22Rv1 (cell line): Measurements from ENCODE around the gene JMJD6.

ENCODE experiments used
- H3K27ac ChIP-seq: fragments of 450-650 bp; 2 replicates; pipeline ENCODE4 v1.5.1; 2017
- ZFX ChIP-seq: fragments of 450-650 bp; IDR thresholded peaks from 2 replicates; pipeline ENCODE4 v1.6.1; 2017; ENCODE audit warnings: antibody characterized with exemption, borderline replicate concordance
- TF ChIP-seq, protein P1 (sequence below): fragments of 450-650 bp; IDR thresholded peaks from 2 replicates; pipeline ENCODE4 v1.5.1; 2017; ENCODE audit warnings: mild to moderate bottlenecking

The JMJD6 gene

DNA sequence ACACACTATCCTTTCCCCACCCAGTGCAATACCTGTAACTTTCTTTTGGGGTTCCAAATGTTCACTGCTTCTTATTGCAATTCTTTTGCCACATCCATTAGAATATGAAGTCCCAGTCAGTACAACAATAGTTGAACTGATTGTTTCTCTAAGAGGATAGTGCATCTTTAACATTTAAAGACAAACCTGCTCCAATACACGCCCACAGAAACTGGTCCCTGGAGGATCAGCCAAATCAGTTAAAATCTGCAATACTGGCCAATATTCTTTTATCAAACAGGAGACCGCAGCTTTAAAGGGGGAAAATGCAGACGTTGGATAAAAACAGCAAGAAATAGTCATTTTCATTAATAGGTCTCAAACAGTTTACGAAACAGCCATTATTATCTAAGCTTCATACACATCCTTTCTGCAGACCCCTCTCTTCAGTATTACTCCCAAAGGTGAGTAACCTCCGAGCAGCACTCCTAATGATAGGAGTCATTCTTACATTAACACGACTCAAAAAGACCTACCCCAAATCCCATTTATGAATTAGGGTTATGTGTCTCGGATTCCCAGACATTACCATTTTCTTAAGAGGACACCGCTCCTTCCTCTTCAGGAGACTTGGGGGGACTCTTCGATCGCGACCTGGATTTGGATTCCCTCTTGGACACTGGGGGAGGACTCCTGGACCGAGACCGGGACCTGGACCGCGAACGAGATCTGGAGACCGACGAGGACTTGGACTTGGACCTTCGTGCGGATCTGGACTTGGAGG, 9.4 kb upstream of the JMJD6 start:
- peak overlapping the region; percentile 99 for H3K27ac ChIP-seq

DNA sequence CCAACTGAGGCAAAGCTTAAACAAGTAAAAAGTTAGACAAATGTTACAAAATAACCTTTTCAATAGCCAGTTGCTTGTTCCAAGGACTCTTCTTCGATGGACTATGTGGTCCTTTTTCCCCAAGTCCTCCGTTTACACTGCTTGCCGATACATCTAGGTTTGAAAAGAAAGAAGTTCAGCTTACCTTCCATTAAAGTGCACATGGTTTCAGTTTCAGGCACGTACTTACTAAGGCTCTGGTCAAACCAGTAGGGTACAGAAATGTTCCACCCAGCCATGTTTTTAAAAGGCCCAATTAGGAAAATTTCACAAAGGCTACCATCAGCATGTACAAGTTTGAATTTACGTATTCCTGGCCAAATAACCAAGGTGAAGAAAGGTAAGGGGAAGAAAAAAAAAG, 8.6 kb upstream of the JMJD6 start:
- H3K27ac ChIP-seq, result peak overlapping the region; percentile 99
- TF ChIP-seq ZFX, result no peak
- TF ChIP-seq, protein P1, sequence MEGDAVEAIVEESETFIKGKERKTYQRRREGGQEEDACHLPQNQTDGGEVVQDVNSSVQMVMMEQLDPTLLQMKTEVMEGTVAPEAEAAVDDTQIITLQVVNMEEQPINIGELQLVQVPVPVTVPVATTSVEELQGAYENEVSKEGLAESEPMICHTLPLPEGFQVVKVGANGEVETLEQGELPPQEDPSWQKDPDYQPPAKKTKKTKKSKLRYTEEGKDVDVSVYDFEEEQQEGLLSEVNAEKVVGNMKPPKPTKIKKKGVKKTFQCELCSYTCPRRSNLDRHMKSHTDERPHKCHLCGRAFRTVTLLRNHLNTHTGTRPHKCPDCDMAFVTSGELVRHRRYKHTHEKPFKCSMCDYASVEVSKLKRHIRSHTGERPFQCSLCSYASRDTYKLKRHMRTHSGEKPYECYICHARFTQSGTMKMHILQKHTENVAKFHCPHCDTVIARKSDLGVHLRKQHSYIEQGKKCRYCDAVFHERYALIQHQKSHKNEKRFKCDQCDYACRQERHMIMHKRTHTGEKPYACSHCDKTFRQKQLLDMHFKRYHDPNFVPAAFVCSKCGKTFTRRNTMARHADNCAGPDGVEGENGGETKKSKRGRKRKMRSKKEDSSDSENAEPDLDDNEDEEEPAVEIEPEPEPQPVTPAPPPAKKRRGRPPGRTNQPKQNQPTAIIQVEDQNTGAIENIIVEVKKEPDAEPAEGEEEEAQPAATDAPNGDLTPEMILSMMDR, result no peak

More for the DNA sequence above, 9.4 kb upstream of the JMJD6 start:
- TF ChIP-seq, protein P1, result no peak
- TF ChIP-seq ZFX, result no peak

DNA sequence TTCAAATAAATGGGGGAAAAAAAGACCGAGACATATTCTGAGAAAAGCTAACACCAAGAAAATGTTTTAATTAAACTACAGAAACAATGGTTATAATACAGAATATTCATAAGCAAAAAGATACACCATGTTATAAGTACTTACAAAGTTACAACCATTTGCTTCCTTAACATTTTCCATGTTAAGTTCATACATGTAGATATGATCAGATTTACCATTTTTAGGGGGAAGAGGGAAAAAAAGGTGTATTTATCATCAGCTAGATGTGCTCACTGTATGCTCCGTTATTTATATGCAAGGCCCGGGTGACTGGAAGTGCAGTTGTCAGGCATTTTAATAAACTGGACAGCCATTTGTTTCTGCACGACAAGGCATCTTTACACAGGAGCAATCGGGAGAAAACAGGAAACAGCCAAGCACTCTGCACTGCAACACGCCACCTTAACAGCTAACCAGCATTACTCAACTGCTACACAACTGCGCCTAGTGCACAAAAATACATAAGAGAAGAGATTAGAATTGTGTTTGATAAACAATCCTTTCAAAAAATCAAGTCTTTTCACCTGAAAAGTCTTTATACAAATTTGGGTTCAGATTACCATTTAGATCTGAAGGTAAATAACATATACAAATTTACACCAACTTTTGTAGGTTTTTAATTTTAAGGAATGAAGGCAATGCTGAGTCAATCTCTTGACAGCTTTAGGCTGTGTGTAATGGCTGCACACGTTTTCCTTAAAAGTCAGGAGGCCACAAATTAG, 7.9 kb upstream of the JMJD6 start:
- TF ChIP-seq, protein P1, result no peak
- no peak for TF ChIP-seq ZFX

DNA sequence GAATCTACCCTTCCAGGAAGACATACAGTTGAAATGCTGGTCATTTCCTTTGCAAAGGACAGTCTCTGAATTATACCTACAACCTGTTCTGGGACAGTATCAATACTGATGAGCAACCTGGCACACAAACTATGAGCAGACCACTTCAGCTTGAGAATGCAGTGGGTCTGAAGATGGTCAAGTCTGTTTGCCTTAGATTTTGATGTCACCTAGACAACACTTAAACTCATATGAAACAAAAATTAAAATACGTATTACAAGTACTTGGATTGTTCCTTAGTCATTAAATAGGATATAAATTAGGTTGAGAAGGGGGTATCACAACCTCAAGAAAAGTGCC, 7.2 kb upstream of the JMJD6 start:
- H3K27ac ChIP-seq, result peak overlapping the region; percentile 99
- TF ChIP-seq, protein P1, result no peak
- no peak for TF ChIP-seq ZFX

More for the DNA sequence above, 7.9 kb upstream of the JMJD6 start:
- peak overlapping the region; percentile 99 for H3K27ac ChIP-seq

DNA sequence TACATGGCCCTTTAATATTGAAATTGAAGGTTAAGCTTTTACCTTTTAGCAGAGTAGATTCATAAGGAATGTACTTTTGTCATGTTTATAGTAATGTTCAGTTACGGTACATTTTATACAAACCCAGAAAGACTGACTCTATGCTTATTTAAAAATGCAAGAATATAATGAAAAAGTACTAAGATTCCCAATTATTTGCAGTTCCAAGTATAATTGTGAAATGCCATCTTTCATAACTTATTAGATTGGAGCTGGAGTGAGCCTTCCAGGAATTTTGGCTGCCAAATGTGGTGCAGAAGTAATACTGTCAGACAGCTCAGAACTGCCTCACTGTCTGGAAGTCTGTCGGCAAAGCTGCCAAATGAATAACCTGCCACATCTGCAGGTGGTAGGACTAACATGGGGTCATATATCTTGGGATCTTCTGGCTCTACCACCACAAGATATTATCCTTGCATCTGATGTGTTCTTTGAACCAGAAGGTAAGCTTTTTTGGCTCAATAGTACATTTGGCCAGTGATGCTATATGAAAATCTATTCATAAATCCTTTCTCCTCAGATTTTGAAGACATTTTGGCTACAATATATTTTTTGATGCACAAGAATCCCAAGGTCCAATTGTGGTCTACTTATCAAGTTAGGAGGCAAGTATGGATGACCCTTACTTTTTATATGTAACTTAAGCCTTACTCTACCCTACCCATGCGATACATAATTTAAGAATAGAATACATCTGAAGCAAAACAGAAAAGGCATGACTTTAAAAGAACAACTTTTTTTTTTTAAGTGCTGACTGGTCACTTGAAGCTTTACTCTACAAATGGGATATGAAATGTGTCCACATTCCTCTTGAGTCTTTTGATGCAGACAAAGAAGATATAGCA, 6.6 kb upstream of the JMJD6 start:
- TF ChIP-seq, protein P1, result no peak
- no peak for TF ChIP-seq ZFX
- peak overlapping the region; percentile 99 for H3K27ac ChIP-seq

DNA sequence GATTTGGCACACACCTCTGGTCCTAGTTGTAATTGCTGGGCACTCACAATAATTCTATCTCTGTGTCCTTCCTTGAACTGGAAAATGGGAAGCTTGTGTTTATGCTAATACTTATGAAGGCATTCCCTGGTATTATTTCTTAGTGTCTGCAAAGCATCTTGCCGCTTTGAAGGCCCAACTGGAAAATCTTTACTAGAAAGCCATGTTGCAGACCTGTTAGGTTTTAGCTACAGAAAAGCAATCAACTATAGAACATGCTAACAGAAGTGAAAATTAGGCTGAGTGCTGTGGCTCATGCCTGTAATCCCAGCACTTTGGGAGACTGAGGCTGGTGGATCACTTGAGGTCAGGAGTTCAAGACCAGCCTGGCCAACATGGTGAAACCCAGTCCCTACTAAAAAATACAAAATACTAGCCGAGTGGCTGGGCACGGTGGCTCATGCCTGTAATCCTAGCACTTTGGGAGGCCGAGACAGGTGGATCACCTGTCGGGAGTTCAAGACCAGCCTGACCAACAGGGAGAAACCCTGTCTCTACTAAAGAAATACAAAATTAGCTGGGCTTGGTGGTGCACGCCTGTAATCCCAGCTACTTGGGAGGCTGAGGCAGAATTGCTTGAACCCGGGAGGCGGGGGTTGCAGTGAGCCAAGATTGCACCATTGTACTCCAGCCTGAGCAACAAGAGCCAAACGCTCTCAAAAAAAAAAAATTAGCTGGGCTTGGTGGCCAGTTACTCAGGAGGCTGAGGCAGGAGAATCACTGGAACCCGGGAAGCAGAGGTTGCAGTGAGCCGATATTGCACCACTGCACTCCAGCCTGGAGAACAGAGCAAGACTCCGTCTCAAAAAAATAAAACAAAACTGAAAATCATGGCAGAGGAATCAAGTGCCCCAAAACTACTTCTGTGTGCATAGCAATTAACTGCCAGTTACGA, 5.7 kb upstream of the JMJD6 start:
- H3K27ac ChIP-seq, result peak overlapping the region; percentile 99
